ENCODE results near the gene PRSS33.

Gene PRSS33

DNA sequence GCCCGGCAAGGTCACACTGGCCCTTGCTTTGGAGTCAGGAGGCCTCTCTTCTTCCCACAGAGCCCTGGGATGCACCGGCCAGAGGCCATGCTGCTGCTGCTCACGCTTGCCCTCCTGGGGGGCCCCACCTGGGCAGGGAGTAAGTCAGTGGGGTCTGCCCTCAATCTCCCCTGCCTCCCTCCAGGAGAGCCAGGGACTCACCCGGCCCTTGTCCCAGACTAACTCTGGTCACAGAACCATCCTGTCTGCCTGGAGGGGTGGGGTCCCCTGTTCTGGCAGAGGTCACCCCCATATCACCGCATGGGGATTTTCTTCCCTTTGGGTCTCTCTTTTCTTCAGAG is 43.0 kb upstream of the PRSS33 start:
- H3K4me2 ChIP-seq (ENCODE audit: low read depth, low read length, poor library complexity, severe bottlenecking) = no peak overlapping the region
- H4K20me1 ChIP-seq (ENCODE audit: insufficient read depth, low read length, poor library complexity, severe bottlenecking) = no peaks in the 10 kb centered on the region
- no peak overlapping the region for H2AFZ ChIP-seq (ENCODE audit: low read length)
- no peaks in the 10 kb centered on the region for H3K9me3 ChIP-seq (ENCODE audit: insufficient read depth, low read depth, low read length)
- H3K79me2 ChIP-seq (ENCODE audit: insufficient read depth, low read length) = no peaks in the 10 kb centered on the region
- TF ChIP-seq EZH2phosphoT487 (IDR thresholded peaks at IDR 0.05; ENCODE audit: borderline replicate concordance) (no peak), CTCF (conservative IDR thresholded peaks at IDR 0.05; ENCODE audit: low read length) (no peak)
- no peaks in the 10 kb centered on the region for H3F3A ChIP-seq (ENCODE audit: low read depth)
- no peak overlapping the region for H3K4me3 ChIP-seq (ENCODE audit: low read length, poor library complexity, severe bottlenecking)
- no peak overlapping the region for H3K9ac ChIP-seq (ENCODE audit: low read depth, low read length, poor library complexity, severe bottlenecking)
- no peaks in the 10 kb centered on the region for H3K9me2 ChIP-seq (replicated peaks; ENCODE audit: low read depth, low read length)
- no peaks in the 10 kb centered on the region for H3K4me1 ChIP-seq (ENCODE audit: insufficient read depth, low read length, poor library complexity, severe bottlenecking)
- no peaks in the 10 kb centered on the region for H3K36me3 ChIP-seq (ENCODE audit: insufficient read depth, low read length)
- H3K27me3 ChIP-seq (ENCODE audit: insufficient read depth, low read length, poor library complexity, severe bottlenecking) = no peaks in the 10 kb centered on the region

DNA sequence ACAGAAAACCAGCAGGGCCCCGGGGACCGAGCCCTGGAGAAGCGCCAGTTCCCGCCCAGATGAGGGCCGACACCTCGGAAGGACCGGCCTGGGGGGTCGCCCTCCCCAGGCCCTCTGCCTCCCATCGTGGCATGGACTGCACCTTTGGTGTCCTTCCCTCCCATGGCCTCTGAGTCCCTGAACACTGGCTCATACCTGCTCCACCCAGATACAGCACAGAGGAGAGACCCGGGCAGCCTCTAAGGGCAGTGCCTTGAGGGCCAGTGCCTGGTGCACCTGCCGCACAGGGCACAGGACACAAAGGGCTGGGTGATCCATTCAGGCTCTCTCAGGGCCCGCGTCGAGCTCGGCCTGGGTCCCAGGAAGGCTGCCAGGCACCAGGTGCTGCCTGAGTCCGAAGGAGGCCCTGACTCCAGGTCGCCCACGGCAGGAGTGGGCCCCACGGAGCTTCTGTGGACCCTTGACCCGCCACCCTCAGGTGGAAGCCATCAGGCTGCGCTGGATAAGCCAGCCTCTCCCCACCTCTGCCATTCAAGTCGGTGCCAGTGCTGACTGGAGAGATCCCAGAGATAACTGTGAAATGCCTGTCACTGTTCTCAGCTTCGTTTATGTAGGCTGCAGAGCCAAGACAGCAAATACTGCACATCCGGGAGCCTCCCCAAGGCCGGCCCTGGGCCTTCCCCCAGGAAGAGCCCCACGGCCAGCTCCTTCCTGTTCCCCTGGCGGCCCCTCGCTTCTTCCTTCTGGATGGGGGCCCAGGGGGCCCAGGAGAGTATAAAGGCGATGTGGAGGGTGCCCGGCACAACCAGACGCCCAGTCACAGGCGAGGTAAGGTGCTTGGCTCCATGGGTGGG is 42.4 kb upstream of the PRSS33 start, which contains the start of gene ZG16B:
ZG16B (plus strand) TSS at position 803 of the 854 bp plus-strand sequence. CDS start 139 bp downstream, outside the sequence.
- Histone ChIP-seq H3K9ac (ENCODE audit: low read depth, low read length, poor library complexity, severe bottlenecking) (no peak within 1 kb of the TSS), H3F3A (ENCODE audit: low read depth) (no peaks in the 10 kb centered on the region), H4K20me1 (ENCODE audit: insufficient read depth, low read length, poor library complexity, severe bottlenecking) (no peaks in the 10 kb centered on the region), H3K4me1 (ENCODE audit: insufficient read depth, low read length, poor library complexity, severe bottlenecking) (no peaks in the 10 kb centered on the region), H3K9me2 (replicated peaks; ENCODE audit: low read depth, low read length) (no peaks in the 10 kb centered on the region), H2AFZ (ENCODE audit: low read length) (no peak within 1 kb of the TSS), H3K9me3 (ENCODE audit: insufficient read depth, low read depth, low read length) (no peaks in the 10 kb centered on the region), H3K27me3 (ENCODE audit: insufficient read depth, low read length, poor library complexity, severe bottlenecking) (no peaks in the 10 kb centered on the region), H3K4me2 (ENCODE audit: low read depth, low read length, poor library complexity, severe bottlenecking) (no peak within 1 kb of the TSS), H3K4me3 (ENCODE audit: low read length, poor library complexity, severe bottlenecking) (no peak within 1 kb of the TSS), H3K79me2 (ENCODE audit: insufficient read depth, low read length) (no peaks in the 10 kb centered on the region), H3K36me3 (ENCODE audit: insufficient read depth, low read length) (no peaks in the 10 kb centered on the region)
- no peak for TF ChIP-seq EZH2phosphoT487 (IDR thresholded peaks at IDR 0.05; ENCODE audit: borderline replicate concordance)
- no peak for TF ChIP-seq CTCF (conservative IDR thresholded peaks at IDR 0.05; ENCODE audit: low read length)

DNA sequence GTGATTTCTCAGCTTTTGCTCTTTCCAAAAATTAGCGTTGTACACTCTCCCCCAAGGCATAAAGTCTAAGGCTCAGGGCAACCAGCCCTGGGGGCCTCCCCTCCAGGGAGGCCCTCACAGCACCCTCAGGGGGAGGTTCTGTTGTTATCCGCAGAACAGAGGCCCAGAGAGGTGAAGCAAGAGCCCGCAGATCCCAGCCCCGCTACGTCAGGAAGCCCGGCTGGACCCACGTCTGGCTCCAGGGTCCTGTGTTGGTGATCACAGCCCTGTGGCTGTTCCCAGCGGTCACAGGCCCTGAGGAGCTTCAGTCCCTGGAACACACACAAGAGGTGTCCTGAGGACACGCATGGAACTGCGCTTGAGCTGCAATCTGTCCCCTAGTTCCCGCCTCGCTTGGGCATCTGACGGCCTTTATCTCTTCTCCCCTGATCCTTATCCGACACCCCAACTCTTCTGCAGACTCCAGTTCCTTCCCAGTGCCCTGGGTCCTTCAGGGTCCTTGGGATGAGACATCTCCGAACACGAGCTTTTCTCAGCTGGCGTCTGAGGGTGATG is 41.6 kb upstream of the PRSS33 start:
- H2AFZ ChIP-seq (ENCODE audit: low read length) = no peak overlapping the region
- no peaks in the 10 kb centered on the region for H4K20me1 ChIP-seq (ENCODE audit: insufficient read depth, low read length, poor library complexity, severe bottlenecking)
- H3K4me3 ChIP-seq (ENCODE audit: low read length, poor library complexity, severe bottlenecking) = no peak overlapping the region
- no peaks in the 10 kb centered on the region for H3K27me3 ChIP-seq (ENCODE audit: insufficient read depth, low read length, poor library complexity, severe bottlenecking)
- H3K79me2 ChIP-seq (ENCODE audit: insufficient read depth, low read length) = no peaks in the 10 kb centered on the region
- no peaks in the 10 kb centered on the region for H3K36me3 ChIP-seq (ENCODE audit: insufficient read depth, low read length)
- no peak overlapping the region for H3K4me2 ChIP-seq (ENCODE audit: low read depth, low read length, poor library complexity, severe bottlenecking)
- H3K9ac ChIP-seq (ENCODE audit: low read depth, low read length, poor library complexity, severe bottlenecking) = no peak overlapping the region
- TF ChIP-seq EZH2phosphoT487 (IDR thresholded peaks at IDR 0.05; ENCODE audit: borderline replicate concordance) = no peak
- TF ChIP-seq CTCF (conservative IDR thresholded peaks at IDR 0.05; ENCODE audit: low read length) = no peak
- no peaks in the 10 kb centered on the region for H3K9me2 ChIP-seq (replicated peaks; ENCODE audit: low read depth, low read length)
- no peaks in the 10 kb centered on the region for H3K9me3 ChIP-seq (ENCODE audit: insufficient read depth, low read depth, low read length)
- H3K4me1 ChIP-seq (ENCODE audit: insufficient read depth, low read length, poor library complexity, severe bottlenecking) = no peaks in the 10 kb centered on the region
- H3F3A ChIP-seq (ENCODE audit: low read depth) = no peaks in the 10 kb centered on the region

Data from Loucy (cell line).